NOMO-1 (cell line): Measurements from ENCODE around the gene FAM221B.
A peak's percentile ranks its signal among the peaks of the same experiment; 100 is the strongest.

Experiments used
- DNase-seq, 2 experiments: peaks; one replicate each; lab custom pipeline; 2025; ENCODE audit not compliant: unreplicated experiment in 2 of 2; lab: John Stamatoyannopoulos, UW

FAM221B gene, protein sequence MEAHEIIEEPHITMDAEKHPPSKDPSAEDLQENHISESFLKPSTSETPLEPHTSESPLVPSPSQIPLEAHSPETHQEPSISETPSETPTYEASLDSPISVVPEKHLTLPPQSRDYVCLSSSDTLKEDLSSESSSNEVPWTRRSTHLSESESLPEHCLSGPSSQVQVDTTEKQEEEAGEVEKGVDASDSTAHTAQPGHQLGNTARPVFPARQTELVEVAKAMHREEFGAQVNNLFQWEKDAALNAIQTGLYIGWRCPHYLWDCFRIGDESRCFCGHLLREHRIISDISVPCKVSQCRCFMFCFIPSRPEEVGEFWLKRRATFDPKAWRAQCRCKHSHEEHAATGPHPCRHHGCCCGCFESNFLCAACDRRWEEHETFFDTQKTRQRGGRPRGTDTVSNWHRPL

DNA sequence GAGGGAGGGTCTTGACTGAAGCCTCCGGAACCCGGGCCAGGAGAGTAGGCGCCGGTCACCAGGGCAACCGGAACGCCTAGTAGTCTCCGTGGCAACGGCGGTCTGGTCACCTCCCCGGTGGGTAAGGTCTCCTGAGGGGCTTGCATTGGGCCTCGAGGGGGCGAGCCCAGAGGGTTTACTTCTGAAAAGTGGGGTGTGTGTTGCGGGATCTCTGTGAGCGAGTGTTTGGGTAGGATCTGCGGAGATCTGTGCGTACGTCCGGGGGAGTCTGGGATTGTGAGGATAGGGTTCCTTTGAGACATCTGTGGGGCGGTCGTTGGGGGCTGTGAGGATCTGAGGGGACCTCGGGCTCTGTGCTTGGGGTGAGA, at the start of gene FAM221B:
Gene FAM221B (minus strand): TSS at position 17 of the 368 bp plus-strand sequence. CDS start 2,571 bp downstream, outside the sequence.
- peak in 1 of 2 experiments; percentile 29 for DNase-seq

DNA sequence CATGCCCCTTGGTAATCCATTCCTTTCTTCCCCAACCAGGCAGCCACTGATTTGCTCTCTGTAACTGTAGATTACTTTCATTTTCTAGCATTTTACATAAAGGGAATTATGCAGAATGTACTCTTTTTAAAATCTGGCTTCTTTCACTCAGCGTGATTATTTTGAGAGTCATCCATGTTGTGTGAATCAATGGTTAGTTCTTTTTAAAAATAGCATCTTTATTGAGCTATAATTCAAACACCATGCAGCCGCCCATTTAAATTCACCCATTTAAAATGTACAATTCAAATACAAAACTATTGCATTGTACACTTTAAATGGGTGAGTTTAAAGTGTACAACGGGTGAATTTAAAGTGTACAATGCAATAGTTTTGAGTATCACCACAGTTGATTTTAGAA, 44.0 kb upstream of the FAM221B start:
- DNase-seq = no peak

DNA sequence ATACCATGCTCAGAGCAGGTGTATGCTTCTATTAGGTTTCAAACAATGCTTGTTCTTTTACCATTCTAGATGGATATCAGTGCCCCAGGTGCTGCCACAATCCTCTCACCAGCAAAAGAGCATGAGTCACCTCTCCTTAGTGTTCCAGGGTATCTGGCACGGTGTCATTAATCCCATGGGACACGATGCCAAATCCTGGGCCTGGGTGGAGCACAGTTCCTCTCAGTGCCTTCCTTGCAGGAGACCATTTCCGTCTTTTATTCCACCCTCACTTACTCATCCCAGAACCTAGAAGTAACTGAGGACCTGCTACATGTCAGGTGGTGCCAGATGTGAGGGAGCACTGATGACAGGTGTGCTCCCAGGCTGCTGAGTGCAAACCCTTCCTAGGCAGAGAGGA, 43.0 kb upstream of the FAM221B start:
- DNase-seq = no peak

DNA sequence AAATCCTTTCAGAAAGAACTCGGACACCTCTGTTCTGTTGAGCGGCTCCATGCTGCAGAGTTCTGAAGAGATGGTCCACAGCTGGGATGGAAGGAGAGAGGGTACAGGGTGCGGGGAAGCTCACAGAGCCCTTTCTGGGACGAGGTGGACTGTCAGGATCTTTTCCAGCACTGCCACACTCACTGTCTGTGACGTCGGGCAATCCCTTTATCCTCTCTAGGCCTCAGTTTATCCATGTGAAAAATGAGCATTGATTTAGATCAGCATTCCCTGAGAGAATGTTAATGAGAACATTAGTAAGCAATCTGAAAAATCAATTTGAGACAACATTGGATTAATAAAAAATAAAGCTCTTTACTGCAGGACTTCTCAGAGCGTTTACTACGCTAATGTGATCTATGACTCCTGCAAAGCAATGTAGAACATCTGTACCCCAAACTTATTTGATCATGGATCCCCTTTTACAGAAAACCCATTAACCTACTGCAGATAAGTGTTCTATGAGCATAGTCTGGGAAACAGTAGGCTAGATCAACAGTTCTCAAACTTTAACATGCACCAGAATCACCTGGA, 41.9 kb upstream of the FAM221B start, which contains the start of gene OR13J1:
Gene OR13J1 (minus strand): TSS at position 51 of the 573 bp plus-strand sequence. CDS start 0 bp downstream, at position 51.
- no peak for DNase-seq

DNA sequence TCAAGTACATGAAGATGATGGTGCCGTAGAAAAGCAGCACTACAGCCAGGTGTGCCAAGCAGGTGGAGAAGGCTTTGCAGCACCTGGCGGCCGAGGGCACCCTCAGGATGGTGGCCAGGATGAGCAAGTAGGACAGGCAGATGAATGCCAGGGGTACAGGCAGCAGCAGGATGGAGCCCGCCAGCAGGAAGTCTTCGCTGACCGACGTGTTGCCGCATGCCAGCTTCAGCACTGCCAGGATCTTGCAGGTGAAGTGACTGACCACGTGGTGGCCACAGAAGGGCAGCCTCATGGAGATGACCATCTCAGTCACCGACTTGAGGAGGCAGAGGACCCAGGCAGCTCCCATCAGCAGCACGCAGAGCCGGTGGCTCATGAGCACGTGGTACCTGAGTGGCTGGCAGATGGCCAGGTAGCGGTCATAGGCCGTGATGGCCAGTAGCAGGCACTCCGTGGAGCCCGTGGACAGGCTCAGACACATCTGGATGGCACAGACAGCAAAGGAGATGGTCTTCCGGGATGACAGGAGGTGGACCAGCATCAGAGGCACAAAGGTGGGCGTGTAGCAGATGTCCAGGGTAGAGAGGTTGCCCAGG, 41.2 kb upstream of the FAM221B start:
- no peak for DNase-seq

DNA sequence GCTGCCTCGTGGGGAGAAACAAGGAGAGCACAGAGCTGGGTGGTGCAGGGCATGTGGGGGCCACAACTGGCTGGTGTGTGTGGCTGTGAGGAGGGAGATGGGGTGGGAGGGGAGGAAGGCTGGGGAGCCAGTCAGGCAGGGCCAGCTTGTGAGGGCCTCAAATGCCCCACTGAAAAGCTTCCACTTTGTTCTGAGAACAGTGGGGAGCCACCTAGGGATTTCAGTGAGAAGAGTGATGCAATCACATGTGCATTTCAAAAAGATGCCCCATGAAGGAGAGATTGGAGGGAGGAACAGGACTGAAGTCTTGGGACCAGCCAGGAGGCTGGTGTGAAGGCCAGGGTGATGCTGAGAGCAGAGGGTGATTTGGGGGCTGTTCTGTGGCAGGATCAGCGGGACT, 40.4 kb upstream of the FAM221B start:
- no peak for DNase-seq

DNA sequence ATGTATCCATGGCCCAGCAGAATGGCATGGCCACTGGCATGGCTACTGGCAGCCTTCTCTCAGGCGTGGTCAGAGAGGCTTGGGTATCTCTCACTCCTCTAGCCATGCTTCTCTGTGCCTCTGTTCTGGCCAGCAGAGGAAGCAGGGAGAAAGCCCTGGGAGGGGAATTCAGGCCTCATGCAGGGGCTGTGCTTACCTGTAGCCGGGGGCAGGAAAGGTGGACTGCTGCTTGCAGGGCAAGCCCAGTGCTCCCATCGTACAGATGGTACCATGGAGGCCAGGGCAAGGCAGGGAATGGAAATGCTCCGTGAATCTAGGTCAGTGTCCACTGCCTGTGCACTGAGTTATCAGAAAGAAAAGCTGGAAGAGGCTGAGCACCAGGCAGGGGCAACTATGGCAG, 39.0 kb upstream of the FAM221B start:
- DNase-seq = no peak

DNA sequence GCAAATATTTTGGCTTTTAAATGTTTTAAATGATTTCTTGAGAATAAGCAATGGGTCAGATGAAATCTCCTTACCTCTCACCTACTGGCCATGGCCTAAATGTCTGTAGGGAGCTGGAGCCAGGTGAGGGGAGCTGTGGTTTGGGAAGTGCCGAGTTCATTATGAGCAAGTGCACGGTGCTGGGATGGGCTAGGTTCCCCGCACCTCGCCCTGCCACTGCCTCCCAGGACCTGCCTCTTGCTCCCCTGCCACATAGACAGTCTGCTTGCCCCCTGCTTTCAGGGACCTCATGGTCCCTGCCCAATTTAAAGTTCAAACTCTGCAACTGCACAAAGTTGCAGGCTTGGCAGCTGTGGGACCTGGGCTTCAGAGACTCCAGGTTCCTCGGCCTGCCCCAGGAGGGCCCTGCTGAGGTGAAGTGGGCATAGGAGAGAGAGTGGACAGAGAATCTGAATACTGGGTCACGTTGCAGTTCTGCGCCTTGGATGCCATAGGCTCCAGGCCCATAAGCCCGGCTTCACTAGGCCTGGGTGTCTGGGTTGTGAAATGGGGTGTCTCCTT, 36.2 kb upstream of the FAM221B start:
- no peak for DNase-seq

DNA sequence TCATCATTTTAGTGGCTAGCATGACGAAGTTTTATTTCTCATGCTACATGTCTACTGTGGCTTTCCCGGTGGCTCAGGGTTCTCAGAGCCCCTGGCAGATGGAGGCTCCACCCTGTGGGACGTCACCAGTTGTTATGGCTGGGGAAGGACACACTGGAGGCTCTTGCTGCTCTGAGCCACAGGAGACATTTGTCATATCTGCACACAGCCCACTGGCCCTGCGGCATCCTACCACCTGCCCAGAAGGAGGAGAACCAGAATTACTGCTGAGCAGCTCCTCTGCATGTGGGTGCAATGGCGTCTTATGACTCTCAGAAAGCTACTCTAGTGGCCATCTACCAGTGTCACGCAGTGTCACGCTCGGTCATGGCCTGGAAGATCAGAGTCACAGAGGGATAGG, 35.1 kb upstream of the FAM221B start:
- DNase-seq = no peak

DNA sequence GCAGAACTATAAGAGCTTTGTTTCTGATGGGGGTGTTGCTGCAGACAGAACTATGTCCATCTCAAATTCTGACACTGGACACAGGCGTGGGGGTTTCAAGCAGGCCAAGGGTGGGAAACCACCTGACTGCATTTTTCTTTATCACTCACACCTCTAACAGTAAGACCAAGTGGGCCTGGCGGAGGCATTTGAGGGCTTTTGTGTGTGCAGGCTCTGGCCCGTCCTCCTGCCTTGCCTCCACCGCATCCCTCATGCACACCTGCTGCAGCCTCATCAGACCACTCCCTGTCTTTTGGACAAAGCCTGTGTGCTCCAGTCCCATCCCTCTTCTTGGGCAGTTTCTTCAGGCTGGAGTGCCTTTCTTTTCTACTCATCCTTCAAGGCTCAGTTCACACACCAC, 33.8 kb upstream of the FAM221B start:
- DNase-seq = no peak

DNA sequence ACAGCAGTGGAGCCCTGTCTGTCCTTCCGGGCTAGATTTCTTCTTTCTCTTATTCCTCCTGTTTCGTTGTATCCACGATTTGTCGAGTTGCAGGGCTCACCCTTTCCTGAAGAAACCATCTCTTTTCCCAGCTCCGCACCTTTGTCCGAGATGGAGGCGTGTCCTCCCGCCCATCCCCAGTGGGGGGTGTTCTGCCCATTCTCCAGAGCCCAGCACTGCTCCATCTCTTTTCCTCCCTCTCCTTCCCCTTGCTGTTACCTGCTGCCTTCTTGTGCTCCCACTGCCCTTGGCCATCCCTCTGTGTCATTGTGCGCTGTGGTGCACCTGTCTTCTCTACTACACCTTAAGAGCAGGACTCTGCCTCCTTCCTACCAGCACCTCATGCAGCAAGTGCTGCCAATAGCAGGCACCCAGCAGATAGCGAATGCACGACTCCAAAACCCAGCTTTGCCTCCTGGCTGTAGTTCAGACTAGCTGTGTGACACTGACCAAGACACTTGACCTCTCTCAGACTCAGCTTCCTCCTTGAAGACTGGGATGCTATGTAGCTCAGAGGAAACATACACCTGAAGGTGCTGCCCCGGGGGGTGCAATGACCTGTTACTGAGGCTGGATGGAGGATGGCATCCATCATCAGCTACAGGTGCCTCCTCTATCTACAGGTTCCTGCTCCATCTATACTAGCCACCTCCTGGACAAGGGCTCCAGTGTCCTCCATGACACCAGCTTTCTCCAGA, 32.8 kb upstream of the FAM221B start:
- DNase-seq = no peak

DNA sequence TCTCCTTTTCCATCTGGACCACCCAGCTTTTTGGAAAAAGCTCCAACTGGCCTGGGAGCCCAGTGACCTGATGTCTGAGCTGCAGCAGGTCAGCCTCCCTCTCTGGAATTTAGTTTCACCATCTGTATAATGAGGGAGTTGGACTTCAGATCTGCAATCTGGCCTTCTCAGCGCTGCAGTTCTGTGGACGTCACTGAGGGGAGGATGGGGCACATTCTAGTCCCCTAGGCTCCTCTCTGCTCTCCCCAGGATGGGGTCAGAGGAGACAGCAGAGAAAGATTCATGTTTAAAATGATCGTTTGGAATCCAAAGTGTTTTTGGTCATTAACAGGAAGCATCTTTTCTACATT, 31.4 kb upstream of the FAM221B start:
- no peak for DNase-seq

DNA sequence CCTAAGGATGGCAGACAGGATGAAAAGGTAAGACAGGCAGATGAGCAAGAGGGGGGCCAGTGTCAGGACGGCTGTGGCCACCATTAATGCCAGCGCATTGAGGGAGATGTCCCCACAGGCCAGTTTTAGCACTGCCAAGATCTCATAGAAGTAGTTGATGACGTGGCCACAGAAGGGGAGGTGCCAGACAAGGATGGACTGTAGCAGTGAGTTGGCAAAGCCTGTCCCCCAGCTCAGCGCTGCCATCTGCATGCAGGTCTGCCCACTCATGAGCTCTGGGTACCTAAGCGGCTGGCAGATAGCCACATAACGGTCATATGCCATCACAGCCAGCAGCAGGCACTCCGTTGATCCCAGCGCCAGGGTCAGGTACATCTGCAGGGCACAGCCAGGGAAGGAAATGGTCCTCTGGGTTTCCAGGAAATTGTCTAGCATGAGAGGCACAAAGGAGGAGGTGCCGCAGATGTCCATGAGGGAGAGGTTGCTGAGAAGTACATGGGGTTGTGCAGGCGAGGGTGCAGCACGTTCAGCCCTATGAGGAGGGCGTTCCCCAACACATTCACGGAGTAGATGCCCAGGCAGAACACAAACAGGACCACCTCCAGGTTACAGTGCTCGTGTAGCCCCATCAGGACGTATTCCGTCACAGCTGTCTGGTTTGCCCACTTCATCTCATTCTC, 30.9 kb upstream of the FAM221B start:
- peak in 1 of 2 experiments; percentile 13 for DNase-seq

DNA sequence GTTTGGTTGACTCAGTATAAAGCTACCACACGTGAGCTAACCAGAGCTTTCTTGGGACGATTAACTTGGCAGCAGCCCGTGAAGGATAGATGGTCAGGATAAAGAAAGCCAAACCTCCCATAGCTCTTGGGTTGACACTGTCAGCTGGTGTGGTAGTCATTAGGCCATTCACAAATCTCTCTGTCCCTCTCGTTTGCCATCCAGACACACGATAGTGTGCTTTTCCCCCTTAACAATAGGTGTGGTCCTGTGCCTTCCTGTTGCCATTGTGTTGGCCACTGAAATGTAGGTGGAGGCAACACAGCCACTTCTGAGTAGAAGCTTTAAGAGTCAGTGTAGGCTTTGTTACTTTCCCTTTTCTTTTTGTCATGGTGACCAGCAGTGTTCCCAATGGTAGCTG, 29.9 kb upstream of the FAM221B start:
- no peak for DNase-seq

DNA sequence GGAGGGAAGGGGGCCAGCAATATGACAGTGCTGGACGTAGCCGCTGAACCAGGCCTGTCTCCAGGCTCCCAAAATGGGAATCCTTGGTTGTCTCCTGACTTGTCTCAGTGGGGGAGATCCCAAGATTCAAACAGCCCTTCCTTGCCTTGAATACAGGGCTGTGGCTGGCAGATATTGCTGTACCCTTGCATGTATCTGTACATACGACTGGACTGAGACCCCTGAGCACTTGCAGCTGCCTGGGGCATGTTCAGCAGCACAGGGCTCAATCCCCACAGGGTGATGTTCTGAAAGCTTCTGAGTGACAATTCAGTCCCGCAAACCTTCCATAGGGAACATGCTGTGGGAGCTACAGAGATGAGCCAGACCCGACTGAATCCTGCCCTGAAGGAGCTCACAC, 28.4 kb upstream of the FAM221B start:
- DNase-seq = no peak

DNA sequence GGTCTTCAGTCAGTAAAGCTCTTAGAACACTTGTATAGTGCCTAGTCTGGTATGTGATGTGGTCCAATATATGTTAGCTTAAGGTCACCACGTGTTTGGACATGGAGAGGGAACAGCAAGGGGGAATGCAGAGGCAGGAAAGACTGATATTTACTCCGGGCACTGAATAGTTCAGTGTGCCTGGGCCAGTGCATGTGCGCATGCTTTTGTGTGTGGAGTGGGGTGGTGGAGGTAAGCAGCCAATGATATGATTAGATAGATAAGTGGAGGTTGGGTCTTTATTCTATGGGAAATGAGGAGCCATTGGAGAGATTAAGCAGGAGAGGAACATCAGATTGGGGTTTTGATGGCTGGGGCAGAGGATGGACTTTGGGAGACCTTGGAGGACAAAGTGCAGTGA, 27.7 kb upstream of the FAM221B start:
- DNase-seq = no peak

DNA sequence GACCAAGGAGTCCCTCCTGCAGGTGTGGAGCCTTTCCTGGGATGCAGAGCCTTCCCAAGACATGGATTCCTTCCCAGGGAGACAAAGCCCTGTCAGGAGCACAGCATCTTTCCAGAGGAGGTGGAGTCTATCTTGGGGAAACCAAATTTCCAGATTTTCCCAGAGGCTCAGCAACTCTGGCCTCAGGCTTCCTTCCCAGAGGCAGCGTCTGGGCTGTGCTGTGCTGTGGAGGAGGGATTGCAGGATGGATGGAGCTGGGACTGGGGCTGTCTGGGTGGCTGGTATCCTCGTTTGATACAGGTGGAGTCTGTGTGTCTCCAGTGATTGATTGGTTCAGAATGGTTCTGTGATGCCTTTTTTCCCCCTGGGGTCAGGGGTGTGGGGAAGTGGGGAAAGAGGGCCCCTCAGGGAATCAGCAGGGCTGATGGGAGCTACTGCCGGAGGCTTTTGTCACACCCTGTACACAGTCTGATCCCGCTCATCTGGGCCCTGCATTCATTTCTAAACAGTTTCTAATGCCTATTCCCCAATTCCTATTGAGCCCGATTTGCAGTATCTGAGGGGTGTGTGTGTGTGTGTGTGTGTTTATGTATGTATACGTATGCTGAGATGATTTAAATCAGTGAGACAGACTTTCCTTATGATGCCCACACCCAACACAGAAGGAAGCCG, 25.7 kb upstream of the FAM221B start:
- no peak for DNase-seq

DNA sequence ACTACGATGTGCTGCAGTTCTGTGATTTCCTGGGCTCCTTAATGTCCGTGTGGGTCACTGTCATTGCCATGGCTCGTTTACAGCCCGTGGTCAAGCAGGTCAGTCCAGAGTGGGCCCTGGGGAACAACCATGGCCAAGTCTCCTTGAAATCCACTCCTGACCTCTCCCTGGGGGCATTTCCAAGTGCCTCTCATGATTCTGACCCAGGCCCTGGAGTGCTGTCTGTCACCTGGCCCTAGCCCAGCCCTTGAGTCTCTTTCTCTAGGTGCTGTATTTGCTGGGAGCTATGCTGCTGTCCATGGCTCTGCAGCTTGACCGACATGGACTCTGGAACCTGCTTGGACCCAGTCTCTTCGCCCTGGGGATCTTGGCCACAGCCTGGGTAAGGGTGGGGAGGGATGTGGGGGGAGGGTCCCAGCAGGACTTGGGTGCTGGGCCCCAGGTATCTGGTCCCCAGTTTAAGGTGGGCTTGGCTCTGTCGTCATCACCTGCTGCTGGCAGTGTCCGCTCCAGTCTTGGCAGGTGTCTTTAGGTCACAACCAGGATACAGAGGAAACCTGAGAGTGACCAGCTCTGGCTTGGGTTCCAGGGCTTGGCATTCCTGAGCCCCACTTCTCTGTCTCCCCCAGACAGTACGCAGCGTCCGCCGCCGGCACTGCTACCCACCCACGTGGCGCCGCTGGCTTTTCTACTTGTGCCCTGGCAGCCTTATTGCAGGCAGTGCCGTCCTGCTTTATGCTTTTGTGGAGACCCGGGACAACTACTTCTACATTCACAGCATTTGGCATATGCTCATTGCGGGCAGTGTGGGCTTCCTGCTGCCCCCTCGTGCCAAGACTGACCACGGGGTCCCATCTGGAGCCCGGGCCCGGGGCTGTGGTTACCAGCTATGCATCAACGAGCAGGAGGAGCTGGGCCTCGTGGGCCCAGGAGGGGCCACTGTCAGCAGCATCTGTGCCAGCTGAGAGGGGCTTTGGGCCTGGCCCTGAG, 24.6 kb upstream of the FAM221B start:
- no peak for DNase-seq

DNA sequence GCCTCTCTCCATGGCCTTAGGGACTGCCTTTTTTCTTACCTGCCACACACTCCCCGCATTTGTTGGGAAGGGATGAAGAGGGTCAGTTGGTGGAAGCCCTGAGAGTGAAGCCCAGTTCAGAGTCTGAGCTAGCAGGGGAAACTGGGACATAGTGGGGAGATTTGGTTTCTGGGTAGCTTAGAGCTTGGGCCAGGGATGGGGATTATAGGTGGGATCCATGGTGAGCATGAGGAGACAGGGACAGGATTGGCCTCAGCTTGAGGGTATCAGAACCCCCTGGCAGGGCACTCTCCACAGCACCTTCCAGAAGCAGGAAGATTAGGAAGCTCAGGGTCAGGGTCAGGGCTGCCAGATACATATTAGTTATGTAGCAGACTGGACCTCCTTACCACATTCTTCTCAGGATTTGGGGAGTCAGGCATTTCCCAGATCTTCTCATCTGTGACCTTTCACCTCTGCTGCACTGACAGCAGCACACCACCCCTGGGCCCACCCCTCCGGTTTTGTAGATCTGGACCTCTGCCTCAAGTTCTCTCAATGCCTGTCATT, 23.8 kb upstream of the FAM221B start:
- no peak for DNase-seq
